HG02610 (cell line): ENCODE results near the gene PACSIN2.
"Not testable (repeated sequence)": the region's sequence is repeated elsewhere in the genome, so short reads cannot be mapped to it uniquely, and the experiment has no call there.

ENCODE experiments used
- ATAC-seq: cut with Tn5 transposase; IDR thresholded peaks from one replicate; pipeline ENCODE4 v1.9.1; 2021; ENCODE audit warnings: mild to moderate bottlenecking, moderate library complexity; ENCODE audit not compliant: unreplicated experiment

Gene PACSIN2

GRCh38 chr22:42947211-42947990 is 67.5 kb downstream of the PACSIN2 start:
- no peak for ATAC-seq

GRCh38 chr22:42946546-42947198 is 68.3 kb downstream of the PACSIN2 start:
- ATAC-seq = no peak

- ATAC-seq = no peak
Measured at GRCh38 chr22:42945736-42946135, 69.2 kb downstream of the PACSIN2 start.

GRCh38 chr22:42945027-42945426 is 69.9 kb downstream of the PACSIN2 start:
- peak; percentile 59 for ATAC-seq

GRCh38 chr22:42944409-42944808 is 70.5 kb downstream of the PACSIN2 start:
- no peak for ATAC-seq

- no peak for ATAC-seq
Measured at GRCh38 chr22:42943981-42944380, 71.0 kb downstream of the PACSIN2 start.

GRCh38 chr22:42942351-42942750 is 72.6 kb downstream of the PACSIN2 start:
- ATAC-seq = no peak

GRCh38 chr22:42939941-42940653 is 74.9 kb downstream of the PACSIN2 start:
- ATAC-seq = no peak

GRCh38 chr22:42939451-42939881 is 75.5 kb downstream of the PACSIN2 start:
- no peak for ATAC-seq

- no peak for ATAC-seq
Measured at GRCh38 chr22:42938976-42939375, 76.0 kb downstream of the PACSIN2 start.

- ATAC-seq = no peak
Measured at GRCh38 chr22:42938449-42938848, 76.5 kb downstream of the PACSIN2 start.

GRCh38 chr22:42937164-42937843 is 77.6 kb downstream of the PACSIN2 start:
- peak; percentile 57 for ATAC-seq

GRCh38 chr22:42936680-42937079 is 78.3 kb downstream of the PACSIN2 start:
- not testable (repeated sequence) for ATAC-seq

GRCh38 chr22:42934338-42934737 is 80.6 kb downstream of the PACSIN2 start:
- no peak for ATAC-seq

- ATAC-seq = peak; percentile 49
Measured at GRCh38 chr22:42933485-42934091, 81.4 kb downstream of the PACSIN2 start.

GRCh38 chr22:42932857-42933484 is 82.0 kb downstream of the PACSIN2 start:
- ATAC-seq = no peak

GRCh38 chr22:42932197-42932519 is 82.8 kb downstream of the PACSIN2 start:
- no peak for ATAC-seq

GRCh38 chr22:42931421-42932196 is 83.3 kb downstream of the PACSIN2 start:
- ATAC-seq = peak; percentile 46

- ATAC-seq = no peak
Measured at GRCh38 chr22:42930810-42931420, 84.0 kb downstream of the PACSIN2 start.
